ENCODE data around the gene RNF121. TPM values are rescaled to one million over a fixed set of nuclear protein-coding genes. Genes with fewer than 3 reads are reported as not detected.

Gene RNF121
- total RNA-seq, 1 experiment from 2014 or later, result 56.9 TPM

DNA sequence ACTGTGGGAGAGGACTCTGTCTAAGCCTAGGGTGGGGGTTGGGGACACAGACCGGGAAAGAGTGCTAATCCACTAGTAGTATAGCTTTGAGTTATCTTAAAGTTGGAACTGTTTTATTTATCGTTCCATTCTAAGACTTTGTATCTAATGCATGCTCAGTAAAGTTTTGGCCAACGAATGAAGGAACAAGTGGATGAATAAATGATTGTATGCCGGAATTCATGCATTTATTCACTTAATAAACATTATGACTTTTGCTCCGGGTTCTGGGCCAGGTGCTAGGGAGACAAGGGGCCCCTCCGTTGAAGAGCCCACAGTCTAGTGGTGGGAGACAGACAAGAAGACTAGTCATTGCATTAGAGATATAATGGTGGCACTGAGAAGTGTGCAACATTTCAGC is 645 bp downstream of the RNF121 start:
- H3K4me2 ChIP-seq (ENCODE audit: insufficient read depth, insufficient read length, low read length), result peak overlapping the region; percentile 82
- H2BK12ac ChIP-seq (ENCODE audit: insufficient read length, low read depth, low read length), result no peak overlapping the region
- H3K4ac ChIP-seq (ENCODE audit: low read depth, low read length), result no peak overlapping the region
- DNase-seq, result no peak
- H4K20me1 ChIP-seq (ENCODE audit: control insufficient read depth, insufficient read depth, insufficient read length), result no peaks in the 10 kb centered on the region
- H2BK15ac ChIP-seq (ENCODE audit: low read depth, low read length), result no peak overlapping the region
- H3K27me3 ChIP-seq (ENCODE audit: insufficient read depth, low read length), result no peaks in the 10 kb centered on the region
- H3K27ac ChIP-seq (ENCODE audit: insufficient read length, low read depth, low read length), result no peak overlapping the region
- H4K8ac ChIP-seq (replicated peaks; ENCODE audit: insufficient read length, low read depth, low read length), result no peak overlapping the region
- H2AFZ ChIP-seq (ENCODE audit: low read length), result no peak overlapping the region
- H3K23ac ChIP-seq (ENCODE audit: insufficient read length, low read depth, low read length), result no peak overlapping the region
- H3K18ac ChIP-seq (ENCODE audit: insufficient read length, low read depth, low read length), result no peak overlapping the region
- H3K36me3 Mint-ChIP-seq (ENCODE audit: insufficient read depth in 1 of 3, low read depth in 3 of 3), result peaks cover 1 to 17% (median 11%) of the 10 kb centered on the region in 3 experiments; a peak in 6 of 7 replicates
- no peak overlapping the region for H3T11ph ChIP-seq (ENCODE audit: low read length)
- H3K56ac ChIP-seq (ENCODE audit: insufficient read length, low read depth, low read length), result no peak overlapping the region
- H3K27me3 Mint-ChIP-seq (ENCODE audit: low read depth), result no peaks in the 10 kb centered on the region
- peak overlapping the region; percentile 97 to 99 for H3K4me3 Mint-ChIP-seq
- no peak overlapping the region for H4K91ac ChIP-seq (ENCODE audit: insufficient read length, low read depth, low read length)
- no peak overlapping the region for H2BK5ac ChIP-seq (ENCODE audit: insufficient read length, low read length)
- H3K79me1 ChIP-seq (ENCODE audit: insufficient read depth, low read depth, low read length, poor library complexity, severe bottlenecking), result peaks cover 7% of the 10 kb centered on the region
- peaks cover 30% of the 10 kb centered on the region for H3K79me2 ChIP-seq (ENCODE audit: insufficient read depth, low read length)
- no peaks in the 10 kb centered on the region for H3K9me3 ChIP-seq (ENCODE audit: control insufficient read depth, low read depth, low read length)
- no peak overlapping the region for H3K14ac ChIP-seq (ENCODE audit: insufficient read depth, low read length)
- no peak overlapping the region for H2BK120ac ChIP-seq (ENCODE audit: low read depth, low read length, poor library complexity, severe bottlenecking)
- no peaks in the 10 kb centered on the region; a peak in 1 of 5 replicates for H3K9me3 Mint-ChIP-seq
- H4K5ac ChIP-seq (ENCODE audit: insufficient read length, low read depth, low read length), result no peak overlapping the region
- peaks cover 9 to 24% of the 10 kb centered on the region in 2 experiments for H3K4me1 Mint-ChIP-seq
- peaks cover 10% of the 10 kb centered on the region for H3K23me2 ChIP-seq (ENCODE audit: insufficient read length, low read depth, low read length, poor library complexity, severe bottlenecking)
- no CpG with 5 or more reads among the region's 6 CpGs for WGBS (ENCODE audit: extremely low coverage, insufficient read length, low lambda C conversion rate)
- no peaks in the 10 kb centered on the region; the same call in 1 of the 2 replicates for H3K4me1 ChIP-seq (ENCODE audit: insufficient read depth, low read length)
- H2AK5ac ChIP-seq (ENCODE audit: insufficient read length, low read length), result no peak overlapping the region
- H3K9ac ChIP-seq (ENCODE audit: extremely low read depth, insufficient read length, low read length), result peak overlapping the region; percentile 93
- TF ChIP-seq, protein P1, sequence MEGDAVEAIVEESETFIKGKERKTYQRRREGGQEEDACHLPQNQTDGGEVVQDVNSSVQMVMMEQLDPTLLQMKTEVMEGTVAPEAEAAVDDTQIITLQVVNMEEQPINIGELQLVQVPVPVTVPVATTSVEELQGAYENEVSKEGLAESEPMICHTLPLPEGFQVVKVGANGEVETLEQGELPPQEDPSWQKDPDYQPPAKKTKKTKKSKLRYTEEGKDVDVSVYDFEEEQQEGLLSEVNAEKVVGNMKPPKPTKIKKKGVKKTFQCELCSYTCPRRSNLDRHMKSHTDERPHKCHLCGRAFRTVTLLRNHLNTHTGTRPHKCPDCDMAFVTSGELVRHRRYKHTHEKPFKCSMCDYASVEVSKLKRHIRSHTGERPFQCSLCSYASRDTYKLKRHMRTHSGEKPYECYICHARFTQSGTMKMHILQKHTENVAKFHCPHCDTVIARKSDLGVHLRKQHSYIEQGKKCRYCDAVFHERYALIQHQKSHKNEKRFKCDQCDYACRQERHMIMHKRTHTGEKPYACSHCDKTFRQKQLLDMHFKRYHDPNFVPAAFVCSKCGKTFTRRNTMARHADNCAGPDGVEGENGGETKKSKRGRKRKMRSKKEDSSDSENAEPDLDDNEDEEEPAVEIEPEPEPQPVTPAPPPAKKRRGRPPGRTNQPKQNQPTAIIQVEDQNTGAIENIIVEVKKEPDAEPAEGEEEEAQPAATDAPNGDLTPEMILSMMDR (conservative IDR thresholded peaks at IDR 0.05), result no peak
- no peak overlapping the region for H2BK20ac ChIP-seq (ENCODE audit: low read depth, low read length, poor library complexity, severe bottlenecking)
- peak overlapping the region; percentile 100 for H3K27ac Mint-ChIP-seq

All from H9 (cell line).